ENCODE data around the gene WDR59.

The WDR59 gene

GRCh38 chr16:74954763-74955162, 30.2 kb downstream of the WDR59 start:
- Histone ChIP-seq H3K79me2 (ENCODE audit: insufficient read depth, low read length) (no peaks in the 10 kb centered on the region), H3K27me3 (ENCODE audit: insufficient read depth, low read length, poor library complexity, severe bottlenecking) (no peaks in the 10 kb centered on the region), H3K4me2 (ENCODE audit: low read depth, low read length, poor library complexity, severe bottlenecking) (no peak overlapping the region), H3K9me2 (replicated peaks; ENCODE audit: low read depth, low read length) (no peaks in the 10 kb centered on the region), H3K4me3 (ENCODE audit: low read length, poor library complexity, severe bottlenecking) (no peak overlapping the region), H3K9ac (ENCODE audit: low read depth, low read length, poor library complexity, severe bottlenecking) (no peak overlapping the region), H3K36me3 (ENCODE audit: insufficient read depth, low read length) (peaks cover 22% of the 10 kb centered on the region; the same call in 1 of the 2 replicates), H2AFZ (ENCODE audit: low read length) (no peak overlapping the region), H3K9me3 (ENCODE audit: insufficient read depth, low read depth, low read length) (no peaks in the 10 kb centered on the region), H3F3A (ENCODE audit: low read depth) (no peaks in the 10 kb centered on the region), H4K20me1 (ENCODE audit: insufficient read depth, low read length, poor library complexity, severe bottlenecking) (no peaks in the 10 kb centered on the region), H3K4me1 (ENCODE audit: insufficient read depth, low read length, poor library complexity, severe bottlenecking) (no peaks in the 10 kb centered on the region)
- no peak for TF ChIP-seq CTCF (conservative IDR thresholded peaks at IDR 0.05; ENCODE audit: low read length)
- TF ChIP-seq EZH2phosphoT487 (IDR thresholded peaks at IDR 0.05; ENCODE audit: borderline replicate concordance), result no peak

- no peaks in the 10 kb centered on the region for H4K20me1 ChIP-seq (ENCODE audit: insufficient read depth, low read length, poor library complexity, severe bottlenecking)
- no peaks in the 10 kb centered on the region for H3K27me3 ChIP-seq (ENCODE audit: insufficient read depth, low read length, poor library complexity, severe bottlenecking)
- H3K4me2 ChIP-seq (ENCODE audit: low read depth, low read length, poor library complexity, severe bottlenecking), result no peak overlapping the region
- H2AFZ ChIP-seq (ENCODE audit: low read length), result no peak overlapping the region
- H3K9me2 ChIP-seq (replicated peaks; ENCODE audit: low read depth, low read length), result no peaks in the 10 kb centered on the region
- no peak for TF ChIP-seq CTCF (conservative IDR thresholded peaks at IDR 0.05; ENCODE audit: low read length)
- H3K9me3 ChIP-seq (ENCODE audit: insufficient read depth, low read depth, low read length), result no peaks in the 10 kb centered on the region
- H3K4me1 ChIP-seq (ENCODE audit: insufficient read depth, low read length, poor library complexity, severe bottlenecking), result no peaks in the 10 kb centered on the region
- H3K9ac ChIP-seq (ENCODE audit: low read depth, low read length, poor library complexity, severe bottlenecking), result no peak overlapping the region
- no peaks in the 10 kb centered on the region for H3K79me2 ChIP-seq (ENCODE audit: insufficient read depth, low read length)
- H3K4me3 ChIP-seq (ENCODE audit: low read length, poor library complexity, severe bottlenecking), result no peak overlapping the region
- peaks cover 42% of the 10 kb centered on the region; the same call in 1 of the 2 replicates for H3K36me3 ChIP-seq (ENCODE audit: insufficient read depth, low read length)
- no peaks in the 10 kb centered on the region for H3F3A ChIP-seq (ENCODE audit: low read depth)
These were observed 33.2 kb downstream of the WDR59 start for GRCh38 chr16:74951681-74952080.

DNA sequence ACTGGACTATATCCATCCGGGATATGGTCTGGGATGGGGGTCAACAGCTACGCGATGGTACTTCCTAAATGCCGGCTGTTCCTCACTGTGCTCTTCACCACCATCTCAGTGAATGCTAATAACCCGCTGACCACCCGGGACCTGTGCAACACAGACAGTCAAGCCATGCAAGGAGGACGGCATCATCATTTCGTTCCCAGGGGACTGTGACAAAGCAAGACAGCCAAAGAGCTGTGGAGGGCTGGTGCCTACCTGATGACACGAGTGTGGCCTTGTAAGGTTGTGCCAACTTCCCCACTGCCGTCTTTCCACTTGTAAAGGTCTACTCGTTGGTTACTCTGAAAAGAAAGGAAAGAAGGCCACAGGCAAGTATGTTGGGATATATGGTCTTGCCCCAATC, 33.7 kb downstream of the WDR59 start:
- Histone ChIP-seq H2AFZ (ENCODE audit: low read length) (no peak overlapping the region), H3K27me3 (ENCODE audit: insufficient read depth, low read length, poor library complexity, severe bottlenecking) (no peaks in the 10 kb centered on the region), H3K9ac (ENCODE audit: low read depth, low read length, poor library complexity, severe bottlenecking) (no peak overlapping the region), H3K79me2 (ENCODE audit: insufficient read depth, low read length) (no peaks in the 10 kb centered on the region), H3K4me3 (ENCODE audit: low read length, poor library complexity, severe bottlenecking) (no peak overlapping the region), H3F3A (ENCODE audit: low read depth) (no peaks in the 10 kb centered on the region), H3K4me1 (ENCODE audit: insufficient read depth, low read length, poor library complexity, severe bottlenecking) (no peaks in the 10 kb centered on the region), H4K20me1 (ENCODE audit: insufficient read depth, low read length, poor library complexity, severe bottlenecking) (no peaks in the 10 kb centered on the region), H3K9me3 (ENCODE audit: insufficient read depth, low read depth, low read length) (no peaks in the 10 kb centered on the region), H3K4me2 (ENCODE audit: low read depth, low read length, poor library complexity, severe bottlenecking) (no peak overlapping the region), H3K36me3 (ENCODE audit: insufficient read depth, low read length) (peaks cover 45% of the 10 kb centered on the region; the same call in 1 of the 2 replicates), H3K9me2 (replicated peaks; ENCODE audit: low read depth, low read length) (no peaks in the 10 kb centered on the region)
- TF ChIP-seq CTCF (conservative IDR thresholded peaks at IDR 0.05; ENCODE audit: low read length) (no peak), EZH2phosphoT487 (IDR thresholded peaks at IDR 0.05; ENCODE audit: borderline replicate concordance) (no peak)

Data from Loucy (cell line).